Heart right ventricle (tissue), 16 donors: ENCODE data around the gene GPR146. TPM values are rescaled to one million over a fixed set of nuclear protein-coding genes. Genes with fewer than 3 reads are reported as not detected.

Experiments
- ATAC-seq, 8 donors: fragments of 200-7000 bp; cut with Tn5 transposase; one replicate each; pipeline ENCODE4 v1.9.1; 2020; ENCODE audit warnings: mild to moderate bottlenecking in 8 of 8, moderate library complexity in 8 of 8, moderate number of reproducible peaks in 1 of 8
- DNase-seq, 2 donors: peaks; one replicate each; pipeline ENCODE4 v3.0.0-alpha.2; 2020
- H3K27ac ChIP-seq, 10 donors: fragments of 200-600 bp; sonication (generic) in 2 of 10; one replicate each; pipeline versions ENCODE4 v1.5.0 to v1.8.0; 2020 to 2022; ENCODE audit warnings: mild to moderate bottlenecking in 3 of 10
- H3K27me3 ChIP-seq, 7 donors: fragments of 200-600 bp; one replicate each; pipeline ENCODE4 v1.8.0; 2021 to 2022; ENCODE audit warnings: mild to moderate bottlenecking in 2 of 7
- H3K36me3 ChIP-seq, 9 donors: fragments of 200-600 bp; sonication (generic) in 1 of 9; one replicate each; pipeline versions ENCODE4 v1.5.0 to v1.8.0; 2020 to 2022; ENCODE audit warnings: mild to moderate bottlenecking in 2 of 9
- H3K4me1 ChIP-seq, 9 donors: fragments of 200-600 bp; sonication (generic) in 1 of 9; one replicate each; pipeline versions ENCODE4 v1.5.0 to v1.8.0; 2020 to 2022; ENCODE audit warnings: mild to moderate bottlenecking in 4 of 9
- H3K4me3 ChIP-seq, 10 donors: fragments of 200-600 bp; sonication (generic) in 2 of 10; one replicate each; pipeline versions ENCODE4 v1.5.0 to v1.8.0; 2020 to 2022; ENCODE audit warnings: mild to moderate bottlenecking in 7 of 10, moderate library complexity in 2 of 10
- H3K9me3 ChIP-seq, 11 donors: fragments of 200-600 bp in 10 of 11; sonication (generic) in 2 of 11; one replicate each; pipeline versions ENCODE4 v1.5.0 to v1.8.0; 2013 to 2022; ENCODE audit warnings: mild to moderate bottlenecking in 2 of 11, control low read depth in 1 of 11, moderate library complexity in 1 of 11
- WGBS, 2 donors: extraction: QIAGEN DNeasy Blood & Tissue Kit; methylation state at CpG; one replicate each; pipeline ENCODE4 v1.1.7; 2013; ENCODE audit warnings: inconsistent platforms in 1 of 2; 5-methylcytosine and 5-hydroxymethylcytosine counted together
- intact Hi-C, 10 donors: fragments of 100-400 bp; cut with DNase I; formaldehyde crosslinking; loops; one replicate each; pipeline versions ENCODE4 v1.11.1 to v1.14.2; 2022
- long read RNA-seq, 3 donors: library from polyadenylated mRNA; unstranded; transcript quantifications; one replicate each; pipeline ENCODE4 v2.0.0, GENCODE V29; 2020 to 2021
- polyA plus RNA-seq, 2 donors: library from polyadenylated mRNA; stranded (reverse); fragments of 200-250 nt; gene quantifications; one replicate each; pipeline ENCODE4 v1.2.3, GENCODE V29; 2013
- total RNA-seq, 10 donors: library from RNA; stranded (reverse); fragmentation: NEBNext Ultra II Directional in 3 of 10; extraction: Animal tissue kit (Norgen Biotek cat#: 25700) in 3 of 10; gene quantifications; one replicate each; pipeline versions ENCODE4 v1.2.1 to v1.2.4, GENCODE V29; 2021 to 2023
- TF ChIP-seq, protein P1 (sequence below), 9 donors: fragments of 200-600 bp; sonication (generic) in 2 of 9; IDR thresholded peaks; one replicate each; pipeline versions ENCODE4 v1.5.0 to v1.8.0; 2021 to 2022; ENCODE audit warnings: antibody characterized with exemption in 9 of 9, mild to moderate bottlenecking in 5 of 9, moderate library complexity in 1 of 9
- donor health status: Arrhythmogenic right ventricular cardiomyopathy.
- donor health status: ischemic (EF 13 %, LVEDD 7.1; RV severe dilation, severe dysfunction).
- donor health status: healthy with polysubstance abuse.
- donor health status: DM: no; HTN: yes; CAD: no.
- donor health status: DM: no; HTN: no; CAD: no.
- donor health status: ischemic (EF 25% LVEDD 6.9; RV normal size, moderate dysfunction).
- donor health status: ischemic (EF 25% LVEDD 5.7; RV mildly dilated, moderate dysfunction).
- donor health status: healthy.
- donor health status: DM: yes; HTN: yes; CAD: no.
- donor health status: Ischemic cardiomyopathy.
- donor health status: ischemic (EF 35%, LVEDD 5.7; RV mildly dilated, moderate dysfunction).
- donor health status: nonischemic (EF 11% LVEDD 7.7; RV severe dilation, severe dysfunction).
- donor health status: DM: yes; HTN: yes; CAD: no.
- donor health status: PGD.
- donor health status: ischemic (EF 29% LVEDD 5.4; RV normal size, mild dysfunction).
- donor health status: nonischemic (EF 23%, LVEDD 6.1; RV moderate dilation, normal function).

The GPR146 gene, protein sequence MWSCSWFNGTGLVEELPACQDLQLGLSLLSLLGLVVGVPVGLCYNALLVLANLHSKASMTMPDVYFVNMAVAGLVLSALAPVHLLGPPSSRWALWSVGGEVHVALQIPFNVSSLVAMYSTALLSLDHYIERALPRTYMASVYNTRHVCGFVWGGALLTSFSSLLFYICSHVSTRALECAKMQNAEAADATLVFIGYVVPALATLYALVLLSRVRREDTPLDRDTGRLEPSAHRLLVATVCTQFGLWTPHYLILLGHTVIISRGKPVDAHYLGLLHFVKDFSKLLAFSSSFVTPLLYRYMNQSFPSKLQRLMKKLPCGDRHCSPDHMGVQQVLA
- total RNA-seq = 10 to 100 TPM; 15.1 to 34.5 (median 22.7) TPM
- polyA plus RNA-seq = 10 to 100 TPM; 13.3 to 28.7 TPM
- long read RNA-seq, donor 1, transcript GPR146-203 (2 exons, 1,053 nt) = minor isoform, 7 of 49 reads
- long read RNA-seq, donor 1, transcript GPR146-201 (2 exons, 1,969 nt) = major isoform, 16 of 49 reads
- long read RNA-seq, donor 1, partial matches to known transcripts = 1 of 49 reads
- long read RNA-seq, donor 1, other reads (novel, unspliced or antisense) = 20 of 49 reads
- long read RNA-seq, donor 2, transcript GPR146-201 (2 exons, 1,969 nt) = major isoform, 9 of 43 reads
- long read RNA-seq, donor 2, transcript GPR146-205 (2 exons, 534 nt) = minor isoform, 6 of 43 reads
- long read RNA-seq, donor 2, partial matches to known transcripts = 10 of 43 reads
- long read RNA-seq, donor 2, other reads (novel, unspliced or antisense) = 14 of 43 reads
- long read RNA-seq, donor 3, transcript GPR146-205 (2 exons, 534 nt) = minor isoform, 8 of 71 reads
- long read RNA-seq, donor 3, transcript GPR146-203 (2 exons, 1,053 nt) = minor isoform, 9 of 71 reads
- long read RNA-seq, donor 3, transcript GPR146-201 (2 exons, 1,969 nt) = major isoform, 12 of 71 reads
- long read RNA-seq, donor 3, partial matches to known transcripts = 1 of 71 reads
- long read RNA-seq, donor 3, other reads (novel, unspliced or antisense) = 38 of 71 reads

DNA sequence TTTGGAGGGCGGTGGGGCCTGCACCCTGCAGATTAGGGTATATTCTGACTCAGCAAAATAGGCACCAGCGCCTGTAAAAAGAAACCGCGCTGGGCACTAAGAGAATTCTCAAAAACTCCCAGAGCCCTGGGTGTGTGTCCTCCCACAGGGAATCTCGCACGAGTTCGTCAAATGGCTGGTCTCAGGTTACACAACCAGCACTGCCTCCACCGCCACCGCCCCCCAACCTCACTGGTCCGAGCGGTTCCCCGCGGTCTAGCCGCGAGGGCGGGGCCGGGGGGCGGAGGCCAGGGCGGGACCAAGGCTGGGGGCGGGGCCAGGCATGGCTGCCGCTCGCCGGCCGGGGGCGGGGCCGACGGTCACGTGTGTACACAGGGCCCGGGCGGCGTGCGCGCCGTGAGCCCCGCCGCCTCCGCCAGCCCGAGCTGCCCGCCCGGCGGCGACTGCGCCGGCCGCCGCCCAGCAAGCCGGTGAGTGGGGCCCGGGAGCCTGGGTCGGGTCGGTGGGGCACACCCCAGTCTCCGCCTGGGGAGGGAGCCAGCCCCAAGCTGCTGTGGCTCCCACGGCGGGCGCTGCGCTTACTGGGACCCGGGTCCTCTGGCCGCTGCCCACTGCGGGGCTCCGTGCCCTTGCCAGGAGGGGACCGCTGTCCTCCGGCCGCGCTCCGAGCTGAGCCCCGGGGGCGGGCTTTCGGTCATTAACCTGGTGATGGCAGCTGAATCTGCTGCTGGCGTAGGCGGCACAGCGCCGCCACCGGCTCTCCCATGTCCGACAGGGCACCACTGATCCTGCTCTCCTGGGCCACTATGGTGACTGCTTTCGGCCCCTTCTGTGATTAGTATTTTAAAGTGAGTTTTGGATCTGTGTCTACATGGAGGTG lies at the start of gene GPR146:
Gene GPR146, plus strand, starts transcription at position 358 of the 880 bp plus-strand sequence. CDS start 12,970 bp downstream, outside the sequence.
- TF ChIP-seq, protein P1, sequence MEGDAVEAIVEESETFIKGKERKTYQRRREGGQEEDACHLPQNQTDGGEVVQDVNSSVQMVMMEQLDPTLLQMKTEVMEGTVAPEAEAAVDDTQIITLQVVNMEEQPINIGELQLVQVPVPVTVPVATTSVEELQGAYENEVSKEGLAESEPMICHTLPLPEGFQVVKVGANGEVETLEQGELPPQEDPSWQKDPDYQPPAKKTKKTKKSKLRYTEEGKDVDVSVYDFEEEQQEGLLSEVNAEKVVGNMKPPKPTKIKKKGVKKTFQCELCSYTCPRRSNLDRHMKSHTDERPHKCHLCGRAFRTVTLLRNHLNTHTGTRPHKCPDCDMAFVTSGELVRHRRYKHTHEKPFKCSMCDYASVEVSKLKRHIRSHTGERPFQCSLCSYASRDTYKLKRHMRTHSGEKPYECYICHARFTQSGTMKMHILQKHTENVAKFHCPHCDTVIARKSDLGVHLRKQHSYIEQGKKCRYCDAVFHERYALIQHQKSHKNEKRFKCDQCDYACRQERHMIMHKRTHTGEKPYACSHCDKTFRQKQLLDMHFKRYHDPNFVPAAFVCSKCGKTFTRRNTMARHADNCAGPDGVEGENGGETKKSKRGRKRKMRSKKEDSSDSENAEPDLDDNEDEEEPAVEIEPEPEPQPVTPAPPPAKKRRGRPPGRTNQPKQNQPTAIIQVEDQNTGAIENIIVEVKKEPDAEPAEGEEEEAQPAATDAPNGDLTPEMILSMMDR (IDR thresholded peaks at IDR 0.05) = peak; percentile 9 to 79 (median 53)
- peak; percentile 94 to 99 (median 97) for ATAC-seq
- Histone ChIP-seq H3K9me3 (no peaks in the 10 kb centered on the region), H3K4me1 (peaks cover 18 to 87% (median 70%) of the 10 kb centered on the region in 9 donors), H3K36me3 (no peaks in the 10 kb centered on the region), H3K4me3 (peak within 1 kb of the TSS; percentile 64 to 99 (median 79)), H3K27ac (peak within 1 kb of the TSS; percentile 78 to 97 (median 92)), H3K27me3 (no peaks in the 10 kb centered on the region)
- peak; percentile 97 to 99 for DNase-seq
- intact Hi-C loops = no loop called here
- WGBS, 2 donors = 1% methylated on average over 67 to 74 of the region's 74 CpGs

DNA sequence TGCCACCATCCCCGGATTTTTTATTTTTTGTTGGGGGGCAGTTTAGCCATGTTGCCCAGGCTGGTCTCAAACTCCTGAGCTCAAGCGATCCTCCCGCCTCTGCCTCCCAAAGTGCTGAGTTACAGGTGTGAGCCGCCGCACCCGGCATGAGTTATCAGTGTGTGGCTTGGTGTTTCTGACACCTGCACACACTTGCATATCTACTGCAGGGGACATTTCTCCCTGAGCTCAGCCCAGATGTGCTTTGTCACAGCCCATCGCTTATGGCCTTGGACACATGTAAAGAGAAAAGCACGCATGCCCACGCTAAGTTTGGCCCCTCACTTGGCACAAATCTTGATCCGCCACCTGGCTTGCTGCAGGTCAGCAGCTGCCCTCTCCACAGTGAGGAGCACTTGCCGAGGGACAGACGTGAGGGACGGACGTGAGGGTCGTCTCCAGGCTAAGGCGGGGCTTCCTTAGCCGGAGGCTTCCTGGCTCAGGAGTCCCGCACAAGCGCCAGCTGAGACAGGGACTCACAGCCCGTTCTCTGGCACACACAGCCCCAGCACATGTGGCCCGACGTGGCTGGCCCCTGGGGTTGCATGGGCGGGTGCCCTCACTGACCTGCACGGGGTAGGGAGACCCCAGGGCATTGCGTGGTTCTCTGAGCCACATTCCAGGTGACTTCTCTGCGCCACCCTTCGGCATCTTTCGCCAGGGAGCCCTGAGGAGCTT lies 49.6 kb upstream of the GPR146 start:
- intact Hi-C loops = loop anchor here in 8 of 10 donors (5.0 to 10.0 kb wide), 5 partner anchors 140 to 180 kb away; partner anchors contain the start of gene ZFAND2A (in 1 of the 8)
- no peak overlapping the region for H3K4me3 ChIP-seq
- H3K27ac ChIP-seq = no peak overlapping the region
- TF ChIP-seq, protein P1 (IDR thresholded peaks at IDR 0.05) = no peak
- H3K36me3 ChIP-seq = peaks cover 0 to 42% (median 10%) of the 10 kb centered on the region in 9 donors
- H3K27me3 ChIP-seq = no peaks in the 10 kb centered on the region
- H3K9me3 ChIP-seq = no peaks in the 10 kb centered on the region
- 74 to 77% methylated on average over 28 of the region's 28 CpGs for WGBS, 2 donors
- DNase-seq = no peak
- H3K4me1 ChIP-seq = peaks cover 0 to 21% (median 11%) of the 10 kb centered on the region in 9 donors
- ATAC-seq = no peak

DNA sequence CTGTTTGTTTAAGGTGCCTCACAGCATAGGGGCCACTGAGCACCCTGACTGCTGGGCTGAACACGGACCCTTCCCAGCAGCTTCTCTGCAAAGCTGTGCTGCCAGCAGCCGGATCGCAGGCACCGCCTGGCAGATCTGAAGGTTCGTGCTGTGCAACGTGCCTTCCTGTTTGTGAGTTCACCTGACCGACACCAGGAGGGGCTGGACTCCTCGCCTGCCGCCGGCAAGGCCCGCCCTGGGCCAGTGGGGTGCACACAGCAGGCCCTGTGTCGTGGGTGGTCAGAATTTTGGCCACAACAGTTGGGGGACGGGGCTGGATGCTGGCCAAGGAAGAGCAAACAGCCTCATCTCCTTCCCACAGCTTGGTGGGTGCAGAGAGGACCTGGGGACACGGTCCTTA lies 48.8 kb upstream of the GPR146 start:
- Histone ChIP-seq H3K27me3 (no peaks in the 10 kb centered on the region), H3K4me1 (peaks cover 0 to 21% (median 11%) of the 10 kb centered on the region in 9 donors), H3K9me3 (no peaks in the 10 kb centered on the region), H3K4me3 (no peak overlapping the region), H3K36me3 (peaks cover 0 to 44% (median 12%) of the 10 kb centered on the region in 9 donors), H3K27ac (no peak overlapping the region)
- TF ChIP-seq, protein P1 (IDR thresholded peaks at IDR 0.05) = no peak
- DNase-seq = no peak
- ATAC-seq = no peak
- intact Hi-C loops = loop anchor here in 8 of 10 donors (10.0 kb wide), 4 partner anchors 139 to 179 kb away; partner anchors contain the start of gene ZFAND2A (in 1 of the 8)
- 89 to 93% methylated on average over 14 of the region's 14 CpGs for WGBS, 2 donors
